Measurements from ENCODE around the gene FIP1L1.

FIP1L1 gene

GRCh38 chr4:53432528-53433424 lies 55.3 kb downstream of the FIP1L1 start:
- Histone ChIP-seq H3K36me3 (peaks cover 43% of the 10 kb centered on the region), H3K27ac (no peak overlapping the region), H3K9me3 (ENCODE audit: severe bottlenecking) (no peaks in the 10 kb centered on the region), H3K4me3 (ENCODE audit: low read depth, low read length) (no peak overlapping the region), H3K27me3 (ENCODE audit: insufficient read depth, low read depth, severe bottlenecking) (no peaks in the 10 kb centered on the region)
- DNase-seq, result no peak
- TF ChIP-seq CTCF (IDR thresholded peaks at IDR 0.05; ENCODE audit: low read depth, low read length), result no peak

DNA sequence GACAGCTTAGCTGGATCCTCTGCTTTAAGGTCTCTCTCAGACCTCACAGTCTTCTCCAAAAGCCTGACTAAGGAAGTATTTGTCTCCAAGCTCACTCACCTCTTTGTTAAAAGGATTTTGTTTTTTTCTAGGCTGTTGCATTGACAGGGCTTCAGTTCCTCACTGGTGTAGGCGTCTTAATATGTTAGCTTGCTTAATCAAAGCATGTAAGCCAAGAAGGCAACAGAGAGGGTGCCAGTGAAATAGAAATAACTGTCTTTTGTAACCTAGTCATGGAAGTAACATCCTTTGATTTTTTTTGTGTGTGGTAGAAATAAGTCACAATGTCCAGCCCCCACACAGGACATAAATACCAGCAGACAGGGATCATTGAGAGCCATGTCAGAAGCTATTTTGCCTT lies 58.8 kb downstream of the FIP1L1 start:
- DNase-seq, result no peak
- Histone ChIP-seq H3K27ac (no peak overlapping the region), H3K36me3 (peaks cover 24% of the 10 kb centered on the region), H3K4me3 (ENCODE audit: low read depth, low read length) (no peak overlapping the region), H3K27me3 (ENCODE audit: insufficient read depth, low read depth, severe bottlenecking) (no peaks in the 10 kb centered on the region), H3K9me3 (ENCODE audit: severe bottlenecking) (no peaks in the 10 kb centered on the region)
- no peak for TF ChIP-seq CTCF (IDR thresholded peaks at IDR 0.05; ENCODE audit: low read depth, low read length)

GRCh38 chr4:53441564-53441963 lies 64.1 kb downstream of the FIP1L1 start:
- peaks cover 16% of the 10 kb centered on the region for H3K36me3 ChIP-seq

GRCh38 chr4:53444954-53445353 lies 67.5 kb downstream of the FIP1L1 start:
- no peaks in the 10 kb centered on the region for H3K9me3 ChIP-seq (ENCODE audit: severe bottlenecking)
- H3K27me3 ChIP-seq (ENCODE audit: insufficient read depth, low read depth, severe bottlenecking), result no peaks in the 10 kb centered on the region
- peaks cover 12% of the 10 kb centered on the region for H3K36me3 ChIP-seq
- no peak overlapping the region for H3K27ac ChIP-seq
- no peak for TF ChIP-seq CTCF (IDR thresholded peaks at IDR 0.05; ENCODE audit: low read depth, low read length)
- DNase-seq, result no peak
- no peak overlapping the region for H3K4me3 ChIP-seq (ENCODE audit: low read depth, low read length)

More at GRCh38 chr4:53441564-53441963, 64.1 kb downstream of the FIP1L1 start:
- no peak for TF ChIP-seq CTCF (IDR thresholded peaks at IDR 0.05; ENCODE audit: low read depth, low read length)
- no peak overlapping the region for H3K27ac ChIP-seq
- H3K27me3 ChIP-seq (ENCODE audit: insufficient read depth, low read depth, severe bottlenecking), result no peaks in the 10 kb centered on the region
- H3K9me3 ChIP-seq (ENCODE audit: severe bottlenecking), result no peaks in the 10 kb centered on the region
- no peak for DNase-seq
- H3K4me3 ChIP-seq (ENCODE audit: low read depth, low read length), result no peak overlapping the region

- Histone ChIP-seq H3K4me3 (ENCODE audit: low read depth, low read length) (no peak overlapping the region), H3K9me3 (ENCODE audit: severe bottlenecking) (no peaks in the 10 kb centered on the region), H3K27me3 (ENCODE audit: insufficient read depth, low read depth, severe bottlenecking) (no peaks in the 10 kb centered on the region), H3K36me3 (peaks cover 31% of the 10 kb centered on the region), H3K27ac (no peak overlapping the region)
- TF ChIP-seq CTCF (IDR thresholded peaks at IDR 0.05; ENCODE audit: low read depth, low read length), result no peak
- DNase-seq, result no peak
These were observed 73.3 kb downstream of the FIP1L1 start for GRCh38 chr4:53450773-53451172.

Data from WERI-Rb-1 (cell line).